Stimulated activated CD4-positive, alpha-beta T cell treated with anti-CD3 and anti-CD28 coated beads, Interleukin-4, amount 100 ng/mL, for 24 hours (primary cell): Measurements from ENCODE around the gene CDK5RAP2.
A peak's percentile ranks its signal among the peaks of the same experiment; 100 is the strongest.
"Not testable (repeated sequence)": the region's sequence is repeated elsewhere in the genome, so short reads cannot be mapped to it uniquely, and the experiment has no call there.

Experiments
- DNase-seq: peaks from one replicate; pipeline ENCODE4 v3.0.0-alpha.2; 2020

CDK5RAP2 gene

DNA sequence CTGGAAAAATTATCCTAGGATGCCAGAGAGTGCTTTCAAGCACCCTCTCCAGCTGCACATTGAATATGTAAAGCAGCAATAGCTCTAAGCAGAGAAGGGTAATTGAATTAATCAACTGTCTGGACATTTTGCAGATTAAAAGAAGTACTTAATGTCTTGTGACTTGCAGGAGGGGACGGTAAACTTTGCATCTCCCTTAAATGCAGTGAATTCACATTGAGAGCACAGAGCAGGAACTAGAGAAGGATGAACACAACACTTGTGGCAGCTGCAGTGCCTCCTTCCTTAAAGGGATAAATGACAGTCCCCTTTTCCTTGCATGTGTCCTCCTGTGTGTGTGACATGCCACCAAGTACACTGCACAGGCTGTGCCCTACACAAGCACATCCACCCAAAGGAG, 7.4 kb upstream of the CDK5RAP2 start:
- no peak for DNase-seq

DNA sequence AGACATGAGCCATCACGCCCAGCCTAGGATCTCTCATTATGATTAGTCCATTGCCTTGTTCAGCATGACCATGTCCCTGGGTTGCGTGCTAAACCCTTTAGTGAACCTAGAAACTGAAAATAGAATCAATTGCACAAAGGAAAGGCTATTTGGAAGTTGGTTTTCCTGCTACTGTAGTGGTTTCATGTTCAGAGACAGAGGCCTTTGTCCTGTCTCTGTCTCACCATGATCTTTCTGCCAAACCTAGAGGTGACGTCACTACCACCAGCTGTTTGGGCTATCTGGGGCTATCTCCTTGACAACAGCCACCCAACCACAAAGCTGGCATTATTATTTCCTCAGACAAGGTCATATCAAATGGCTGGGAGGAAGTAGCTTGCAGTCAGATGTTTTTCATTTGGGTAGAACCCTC, 4.0 kb upstream of the CDK5RAP2 start:
- peak; percentile 8 for DNase-seq

DNA sequence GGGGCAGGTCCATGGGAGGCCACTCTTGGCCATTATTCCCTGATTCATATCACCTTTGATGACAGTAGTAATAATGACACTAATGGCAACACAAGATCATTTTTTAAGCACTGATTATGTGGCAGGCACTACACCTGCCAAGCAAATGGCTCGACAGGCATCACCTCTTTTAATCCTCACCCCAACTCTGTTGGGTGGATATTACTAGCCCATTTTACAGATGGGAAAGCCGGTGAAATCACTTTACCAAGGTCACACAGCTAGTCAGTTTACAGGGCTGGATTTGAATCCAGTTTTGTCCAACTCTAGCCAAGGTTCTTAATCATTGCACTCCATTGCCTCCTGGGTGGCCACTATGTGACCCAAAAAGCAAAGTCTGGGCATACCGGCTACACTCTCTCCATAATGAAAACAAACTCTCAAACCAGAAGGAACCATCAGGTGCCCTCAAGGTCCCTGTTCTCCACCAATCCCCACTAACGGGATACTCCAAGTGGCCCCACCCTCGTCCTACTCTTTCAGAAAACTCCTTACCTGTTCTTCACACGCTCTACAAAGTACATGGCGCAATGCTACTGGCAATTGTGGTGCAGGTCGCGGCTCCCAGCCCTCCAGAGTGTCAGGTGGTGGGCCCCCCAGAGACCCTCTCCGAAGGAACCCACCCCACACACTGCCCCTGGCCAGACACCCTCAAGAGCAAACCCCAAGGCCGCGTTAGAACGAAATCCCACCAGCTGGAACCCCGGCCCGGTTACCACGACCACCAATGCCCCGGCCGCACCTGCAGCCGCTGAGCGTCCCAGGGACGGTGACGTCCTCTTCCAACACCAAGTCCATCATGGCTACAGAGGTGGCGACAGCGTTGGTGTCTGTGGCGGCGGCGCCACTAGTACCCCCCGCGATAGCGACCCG, 572 bp downstream of the CDK5RAP2 start:
- DNase-seq = no peak

DNA sequence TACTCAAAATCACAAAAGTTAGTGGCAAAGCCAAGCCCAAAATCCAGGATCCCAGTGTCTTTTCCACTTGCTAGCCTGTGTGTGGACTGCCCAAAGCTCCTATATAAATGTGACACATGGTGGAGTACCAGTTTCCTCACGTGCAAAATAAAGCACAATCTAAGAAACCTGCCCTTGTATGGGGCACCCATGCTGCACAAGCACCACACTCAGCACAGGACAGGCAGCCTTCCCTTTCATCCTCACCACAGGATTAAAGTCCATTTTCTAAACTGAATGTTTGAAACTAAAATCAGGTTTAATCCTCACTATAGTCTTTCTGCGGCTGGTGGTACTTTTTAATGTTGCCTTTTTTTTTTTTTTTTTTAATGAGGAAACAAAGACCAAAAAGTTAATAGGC, 5.5 kb downstream of the CDK5RAP2 start:
- DNase-seq = no peak

DNA sequence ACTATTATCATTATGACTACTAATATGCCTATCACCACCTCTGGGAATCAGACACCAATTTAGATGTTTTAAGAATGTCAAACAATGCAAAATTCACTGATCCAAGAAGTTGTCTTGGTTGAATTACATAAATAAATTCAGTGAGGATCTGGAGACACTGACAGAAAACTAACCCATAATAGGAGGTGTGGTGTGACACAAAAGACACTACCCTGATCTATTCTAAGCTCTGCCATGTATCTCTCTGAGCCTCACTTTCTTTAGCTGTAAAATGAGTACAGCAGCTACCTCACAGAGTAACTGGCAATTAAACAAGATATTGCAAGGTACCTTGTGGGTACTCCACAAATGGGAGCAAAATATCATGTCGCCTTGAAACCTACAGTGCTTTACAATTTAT, 7.5 kb downstream of the CDK5RAP2 start:
- DNase-seq = no peak

DNA sequence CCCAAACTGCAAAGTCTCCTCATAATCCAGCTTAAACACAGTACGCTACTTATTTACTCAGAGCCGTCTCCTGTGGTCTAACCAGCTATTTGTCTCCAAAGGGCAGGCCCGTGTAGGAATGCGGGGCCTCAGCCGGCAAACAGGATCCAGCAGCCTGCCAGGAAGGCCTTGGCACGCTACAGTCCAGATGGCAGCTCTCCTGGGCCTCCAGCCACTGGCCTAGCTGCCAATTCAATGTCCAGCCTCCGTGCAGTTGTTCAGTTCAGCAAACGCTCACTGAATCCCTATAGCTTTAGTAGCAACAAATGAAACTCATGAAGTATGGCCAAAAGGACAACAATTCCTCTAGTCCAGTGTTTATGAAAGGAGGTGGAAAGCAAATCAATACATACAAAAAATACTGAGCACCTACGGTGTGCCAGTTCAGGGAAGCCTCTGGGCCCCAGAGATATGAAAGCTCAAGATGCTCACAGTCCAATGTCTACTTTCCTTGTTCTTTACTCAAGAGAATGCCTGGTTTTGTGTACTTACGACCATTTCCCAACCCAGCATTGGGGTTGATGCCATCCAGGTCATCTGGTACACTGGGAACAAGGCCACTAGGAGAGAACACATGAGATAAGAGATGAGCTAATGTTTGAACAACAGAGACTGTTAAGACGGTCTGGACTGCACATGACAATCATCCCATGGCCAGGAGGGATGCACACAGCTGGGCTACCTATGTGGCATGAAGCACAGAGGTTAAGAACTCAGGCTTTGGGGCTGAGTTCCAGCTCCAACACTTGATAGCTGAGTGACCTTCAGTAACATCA, 8.3 kb downstream of the CDK5RAP2 start:
- DNase-seq = no peak

DNA sequence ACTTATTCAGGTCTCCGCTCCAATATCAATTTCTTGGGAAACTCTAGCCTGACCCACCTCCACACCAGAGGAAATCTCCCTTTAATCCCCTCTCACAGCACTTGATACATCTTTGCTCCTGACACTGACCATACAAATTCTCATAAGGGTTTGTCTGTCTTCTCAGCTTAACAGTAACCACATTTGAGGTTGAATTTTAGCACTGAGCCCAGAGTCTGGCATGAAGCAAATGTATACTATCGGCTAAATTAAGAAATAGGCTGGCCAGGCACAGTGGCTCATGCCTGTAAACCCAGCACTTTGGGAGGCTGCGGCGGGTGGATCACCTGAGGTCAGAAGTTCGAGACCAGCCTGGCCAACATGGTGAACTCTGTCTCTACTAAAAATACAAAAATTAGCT, 9.7 kb downstream of the CDK5RAP2 start:
- no peak for DNase-seq

DNA sequence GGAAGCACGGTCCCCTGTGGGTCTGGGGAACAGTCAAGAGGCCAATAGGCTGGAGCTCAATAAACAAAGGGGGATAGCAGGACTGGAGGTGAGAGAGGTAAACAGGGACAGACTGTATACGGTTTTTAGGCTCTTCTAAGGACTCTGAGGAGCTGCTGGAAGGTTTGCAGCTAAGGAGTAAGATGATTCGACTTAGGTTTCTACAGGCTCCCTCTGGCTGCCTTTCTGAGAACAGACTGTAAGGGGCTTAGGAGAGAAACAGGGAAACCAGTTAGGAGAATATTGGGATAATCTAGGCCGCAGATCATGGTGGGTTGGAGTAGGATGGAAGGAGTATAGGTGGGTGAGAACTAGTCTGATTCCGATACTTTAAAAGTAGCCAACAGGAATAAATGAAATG, 10.4 kb downstream of the CDK5RAP2 start:
- DNase-seq = no peak

DNA sequence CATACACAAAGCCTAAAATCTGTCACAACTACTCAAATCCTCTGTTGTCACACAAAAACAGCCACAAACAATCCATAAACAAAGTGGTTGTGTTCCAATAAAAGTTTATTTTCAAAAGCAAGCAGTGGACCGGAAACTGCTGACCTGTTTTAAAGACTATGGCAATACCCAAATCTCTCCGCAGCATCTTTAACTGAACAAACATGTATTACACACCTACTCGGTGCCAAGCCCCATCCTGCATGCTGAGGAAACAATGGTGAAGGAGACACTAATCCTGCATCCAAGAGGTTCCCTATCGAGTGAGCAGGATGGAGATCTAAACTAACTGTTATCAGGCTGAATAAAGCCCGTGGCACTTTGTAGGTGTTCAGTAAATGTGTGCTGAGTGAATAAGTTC, 11.2 kb downstream of the CDK5RAP2 start:
- no peak for DNase-seq

DNA sequence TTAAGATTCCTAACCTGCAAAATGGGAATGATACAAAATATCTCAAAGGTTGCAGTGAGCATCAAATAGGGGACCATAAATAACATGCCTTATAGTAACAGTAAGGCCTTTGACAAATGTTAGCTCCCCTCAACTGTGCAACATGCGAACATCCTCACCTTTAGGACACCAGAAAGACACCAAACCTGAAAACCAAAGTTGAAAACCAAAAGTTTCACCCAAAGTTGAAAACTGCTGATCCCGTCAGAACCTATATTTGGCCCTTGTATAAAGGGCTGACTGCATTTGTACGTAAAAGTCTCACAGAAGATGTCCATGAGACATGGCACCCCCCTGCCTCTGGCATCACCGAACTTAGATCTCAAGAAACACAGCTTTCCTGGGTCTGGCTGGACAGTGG, 12.1 kb downstream of the CDK5RAP2 start:
- DNase-seq = no peak

DNA sequence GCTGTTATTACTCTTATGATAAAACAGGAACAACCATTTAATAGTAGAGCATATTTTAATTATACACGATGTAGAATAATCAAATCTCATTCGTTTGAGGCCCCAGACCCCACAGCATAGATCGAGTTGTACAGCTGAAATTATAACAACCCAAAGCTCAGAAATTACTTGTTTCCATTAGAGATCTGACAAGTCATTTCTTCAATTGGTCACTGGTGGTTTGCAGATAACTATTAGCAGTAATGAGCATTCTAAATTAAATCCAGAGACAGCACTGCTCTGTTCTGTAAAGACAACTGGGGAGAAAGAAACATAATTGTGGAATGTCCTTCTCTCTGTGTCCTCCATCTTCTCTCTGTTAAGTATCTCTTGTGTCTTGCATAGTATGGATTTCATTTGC, 12.9 kb downstream of the CDK5RAP2 start:
- DNase-seq = no peak

DNA sequence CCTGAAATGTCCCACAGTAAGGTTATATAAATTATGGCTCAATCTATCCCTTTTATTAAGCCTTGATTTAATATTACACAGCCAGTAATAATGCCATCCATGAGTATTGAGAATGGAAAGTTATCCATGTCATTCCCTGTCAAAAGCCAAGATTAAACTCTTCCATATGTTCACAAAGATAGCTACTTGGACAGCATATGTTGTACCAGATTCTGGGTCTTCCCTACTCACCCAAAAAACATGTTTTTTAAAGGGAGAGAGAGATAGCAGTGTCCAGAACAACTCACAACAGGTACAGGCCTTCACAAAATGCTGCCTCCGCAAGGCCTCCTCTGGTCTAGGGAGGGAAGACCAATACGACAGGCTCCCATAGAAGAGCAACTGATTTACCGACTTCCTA, 15.4 kb downstream of the CDK5RAP2 start:
- no peak for DNase-seq

DNA sequence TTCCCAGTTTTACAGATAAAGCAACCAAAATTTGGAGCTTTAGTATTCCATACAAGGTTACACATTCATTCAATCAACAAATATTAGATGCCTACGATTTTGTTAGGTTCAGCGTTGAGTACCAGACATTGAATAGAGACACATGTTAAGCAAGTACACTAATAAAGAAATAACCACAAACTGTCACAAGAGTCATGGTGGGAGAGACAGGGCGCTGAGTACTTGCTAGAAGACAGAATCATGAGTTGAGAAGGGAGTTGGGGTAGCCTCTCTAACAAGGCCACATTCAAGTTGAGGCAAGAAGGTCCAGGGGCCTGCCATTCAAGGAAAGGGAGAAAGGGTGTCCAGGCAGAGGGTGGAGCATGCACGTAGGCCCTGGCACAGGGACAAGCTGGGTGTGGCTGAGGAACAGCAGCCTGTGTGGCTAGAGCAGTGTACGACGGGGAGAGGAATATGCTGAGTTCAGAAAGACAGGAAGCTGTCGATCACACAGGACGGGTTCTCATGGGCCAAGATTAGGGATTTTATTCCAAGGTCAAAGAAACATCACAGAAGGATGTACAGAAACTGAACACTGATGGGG, 17.0 kb downstream of the CDK5RAP2 start:
- DNase-seq = no peak

DNA sequence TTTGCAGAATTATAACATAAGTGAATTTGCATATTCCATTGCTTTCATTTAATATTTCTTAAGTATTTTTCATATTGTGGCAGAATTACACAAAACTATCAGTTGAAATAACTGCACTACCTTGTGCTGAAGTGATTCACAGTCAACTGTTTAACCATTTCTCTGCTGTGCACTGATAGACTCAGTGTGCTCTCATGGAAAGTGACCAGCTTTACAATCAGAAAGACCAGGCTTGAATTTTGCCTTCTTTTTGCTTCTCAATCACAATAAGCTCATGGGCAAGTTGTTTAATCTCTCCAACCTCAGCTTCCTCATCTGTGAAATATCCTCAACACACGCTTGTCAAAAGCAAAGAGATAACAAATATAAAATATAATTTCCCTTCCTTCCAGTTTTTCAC, 18.3 kb downstream of the CDK5RAP2 start:
- no peak for DNase-seq

DNA sequence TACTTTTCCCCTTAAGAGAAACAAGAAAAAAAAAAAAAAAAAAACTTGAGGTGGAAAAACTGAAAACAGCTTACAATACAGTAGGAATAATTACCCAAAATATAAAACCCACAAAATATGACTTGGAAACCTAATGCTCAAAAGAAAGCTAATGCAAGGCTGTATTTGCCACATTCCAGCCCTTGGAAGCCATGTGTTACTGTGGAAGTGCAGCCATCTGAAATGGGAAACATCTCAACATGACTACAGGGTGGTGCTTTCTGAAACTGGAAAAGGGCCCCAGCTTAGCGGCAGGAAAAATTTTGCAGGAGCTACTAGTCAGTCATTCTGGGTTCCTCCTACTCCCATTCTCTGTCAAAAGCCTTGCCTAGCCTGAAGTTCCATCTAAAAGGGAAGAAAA, 20.4 kb downstream of the CDK5RAP2 start:
- no peak for DNase-seq

DNA sequence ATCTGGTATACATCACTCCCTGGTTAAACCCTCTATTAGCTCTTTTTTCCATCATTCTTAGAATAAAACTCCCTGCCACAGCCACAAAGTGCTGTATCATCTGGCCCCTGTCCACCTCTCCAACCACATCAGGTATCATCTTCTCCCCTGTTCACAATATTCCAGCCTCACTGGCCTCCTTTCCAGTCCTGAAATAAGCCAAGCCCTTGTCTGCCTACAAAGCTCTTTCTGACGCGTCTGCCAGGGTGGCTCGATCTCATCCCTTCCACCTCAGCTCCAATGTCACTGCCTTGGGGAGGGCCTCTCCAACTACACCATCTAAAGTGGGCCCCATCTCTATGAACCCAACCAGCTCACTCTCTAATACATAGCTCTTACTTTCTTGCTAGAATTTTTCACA, 21.5 kb downstream of the CDK5RAP2 start:
- no peak for DNase-seq

DNA sequence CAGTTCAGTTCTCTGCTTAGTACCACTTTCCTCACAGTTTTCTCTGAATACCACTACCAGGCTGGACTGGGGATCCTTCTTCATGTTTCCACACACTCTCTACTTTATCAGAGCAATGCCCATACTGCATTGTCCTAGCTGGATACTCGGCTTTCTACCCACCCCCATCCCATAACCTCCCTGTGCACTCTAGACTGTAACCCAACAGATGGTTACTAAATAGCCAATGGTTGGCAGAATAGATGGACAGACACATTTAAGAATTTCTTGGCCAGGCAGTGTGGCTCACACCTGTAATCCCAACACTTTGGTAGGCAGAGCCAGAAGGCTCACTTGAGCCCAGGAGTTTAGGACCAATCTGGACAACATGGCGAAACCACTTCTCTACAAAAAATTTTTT, 22.8 kb downstream of the CDK5RAP2 start:
- no peak for DNase-seq

DNA sequence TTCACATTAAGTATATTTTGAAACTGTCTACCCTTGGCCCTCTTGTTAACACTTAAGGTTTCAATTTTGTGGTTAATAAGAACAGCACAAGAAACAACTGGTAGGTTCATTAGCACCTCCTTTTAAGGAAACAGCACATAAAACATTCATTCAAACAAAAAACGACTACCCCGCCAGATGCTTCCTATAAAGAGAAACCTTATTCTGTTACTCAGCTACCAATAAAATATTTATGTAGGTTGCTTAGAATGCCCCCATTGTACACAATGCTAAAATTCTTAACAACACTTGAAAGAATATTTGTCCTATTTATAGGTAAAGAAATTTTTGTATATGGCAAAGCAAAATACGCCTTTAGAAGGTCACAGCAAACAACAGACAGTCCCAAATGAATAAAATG, 23.2 kb downstream of the CDK5RAP2 start:
- DNase-seq = no peak

DNA sequence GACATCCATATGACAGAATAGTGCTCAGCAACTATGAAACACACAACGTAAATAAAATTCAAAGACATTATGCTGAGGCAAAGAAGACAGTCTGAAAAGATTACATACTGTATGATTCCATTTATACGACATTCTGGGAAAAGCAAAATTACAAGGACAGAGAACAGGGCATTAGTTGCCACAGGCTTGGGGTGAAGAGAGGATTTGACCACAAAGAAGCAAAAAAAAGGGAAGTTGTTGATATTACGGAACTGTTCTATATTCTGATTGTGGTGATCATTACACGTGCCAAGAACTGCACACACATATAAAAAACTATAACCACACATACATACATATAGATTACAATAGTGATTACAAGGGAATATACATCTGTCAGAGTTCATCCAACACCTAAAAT, 24.1 kb downstream of the CDK5RAP2 start:
- no peak for DNase-seq

DNA sequence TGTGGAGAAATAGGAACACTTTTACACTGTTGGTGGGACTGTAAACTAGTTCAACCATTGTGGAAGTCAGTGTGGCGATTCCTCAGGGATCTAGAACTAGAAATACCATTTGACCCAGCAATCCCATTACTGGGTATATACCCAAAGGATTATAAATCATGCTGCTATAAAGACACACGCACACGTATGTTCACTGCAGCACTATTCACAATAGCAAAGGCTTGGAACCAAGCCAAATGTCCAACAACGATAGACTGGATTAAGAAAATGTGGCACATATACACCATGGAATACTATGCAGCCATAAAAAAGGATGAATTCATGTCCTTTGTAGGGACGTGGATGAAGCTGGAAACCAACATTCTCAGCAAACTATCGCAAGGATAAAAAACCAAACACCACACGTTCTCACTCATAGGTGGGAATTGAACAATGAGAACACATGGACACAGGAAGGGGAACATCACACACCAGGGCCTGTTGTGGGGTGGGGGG, 27.7 kb downstream of the CDK5RAP2 start:
- DNase-seq = not testable (repeated sequence)

DNA sequence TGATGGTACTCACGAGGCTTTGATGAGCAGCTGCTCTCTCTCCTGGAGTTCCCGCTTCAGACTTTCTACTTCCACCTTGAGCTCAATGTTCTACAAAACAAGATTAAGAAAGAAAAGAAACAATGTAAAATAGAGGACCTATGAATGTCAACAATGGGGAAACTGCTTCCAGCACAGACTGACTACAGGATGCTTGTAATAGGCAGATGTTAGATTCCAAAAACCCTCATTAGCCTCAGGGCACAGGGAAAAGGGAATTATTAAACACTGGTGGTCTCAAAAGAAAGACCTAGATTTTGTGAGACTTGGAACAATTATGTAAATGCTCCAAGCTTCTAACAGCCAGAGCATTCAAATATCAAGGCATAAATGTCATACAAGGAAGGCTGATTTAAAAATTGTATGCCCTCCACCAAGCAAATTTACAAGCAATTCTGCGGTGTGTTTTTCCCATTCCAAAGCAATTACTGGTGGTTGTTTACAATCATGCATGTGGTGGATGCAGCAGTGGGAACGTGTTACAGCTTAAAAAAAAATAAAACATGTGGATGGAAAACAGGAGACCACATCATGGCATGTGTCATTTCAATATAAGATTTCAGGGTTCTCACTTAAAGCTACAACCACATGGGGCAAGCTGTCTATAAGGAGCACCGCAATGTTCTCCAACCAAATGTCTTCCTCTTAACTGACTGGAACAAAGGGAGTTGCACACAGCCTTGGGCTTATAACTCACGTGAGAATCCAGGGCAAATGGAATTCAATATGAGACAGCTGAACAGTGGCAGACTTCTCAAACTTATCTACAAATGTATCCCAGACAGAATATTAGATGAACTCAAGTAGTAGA, 34.0 kb downstream of the CDK5RAP2 start:
- no peak for DNase-seq

DNA sequence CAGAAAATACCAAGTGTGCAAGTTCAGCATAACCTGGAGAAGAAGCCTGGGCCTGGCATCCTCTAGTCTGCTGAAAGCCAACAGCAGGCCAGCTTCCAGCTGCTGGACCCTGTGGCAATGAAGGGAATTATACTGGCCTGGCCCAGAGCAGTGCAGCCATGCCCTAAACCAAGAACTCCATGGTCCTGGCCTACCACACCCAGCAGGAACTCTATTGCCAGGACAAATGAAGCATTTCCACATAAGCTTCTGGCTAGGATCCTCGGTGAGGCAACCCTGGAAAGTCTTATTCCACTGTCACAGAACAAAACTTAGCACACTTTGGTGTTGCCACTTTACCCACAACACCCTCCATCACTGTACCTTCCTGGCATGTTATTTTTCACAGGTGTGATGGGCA, 35.5 kb downstream of the CDK5RAP2 start:
- no peak for DNase-seq
